IMR-90 (cell line): ENCODE data around the gene WDFY2. TPM values are rescaled to one million over a fixed set of nuclear protein-coding genes. Genes with fewer than 3 reads are reported as not detected.
A peak's percentile ranks its signal among the peaks of the same experiment; 100 is the strongest.

Source experiments
- ATAC-seq: fragments of 200-7000 bp; cut with Tn5 transposase; 2 replicates; pipeline ENCODE4 v1.9.1; 2020; ENCODE audit warnings: low read depth, mild to moderate bottlenecking, moderate library complexity
- BruUV-seq: library from RNA; stranded (reverse); fragments of 400-500 nt; replicated peaks from 2 replicates; lab custom pipeline; 2021; lab: Mats Ljungman, UMichigan
- CTCF ChIA-PET: fragments of 300-600 bp; formaldehyde crosslinking; extraction: SDS; loops from one replicate; lab custom pipeline; 2021; ENCODE audit warnings: antibody characterized with exemption; lab: Yijun Ruan, JAX
- POLR2A ChIA-PET: fragments of 300-600 bp; sonication (Branson Sonifier 250); formaldehyde crosslinking; loops from one replicate; lab custom pipeline; 2022; ENCODE audit warnings: antibody characterized with exemption; ENCODE audit not compliant: unreplicated experiment; lab: Charles Lee
- DNase-seq: peaks from one replicate; pipeline ENCODE4 v3.0.0; 2013
- H2AFZ ChIP-seq: replicated peaks from 2 replicates; pipeline ENCODE3; 2013; ENCODE audit warnings: low read length, mild to moderate bottlenecking; ENCODE audit not compliant: poor library complexity
- H2AK5ac ChIP-seq: 2 replicates; pipeline ENCODE4 v1.6.1; 2013; ENCODE audit warnings: low read depth, low read length, inconsistent platforms
- H2AK9ac ChIP-seq: replicated peaks from 2 replicates; pipeline ENCODE3; 2013; ENCODE audit warnings: mild to moderate bottlenecking, low read depth, low read length, moderate library complexity; ENCODE audit not compliant: poor library complexity
- H2BK120ac ChIP-seq: 2 replicates; pipeline ENCODE4 v1.6.1; 2013; ENCODE audit warnings: low read depth, low read length, inconsistent platforms
- H2BK15ac ChIP-seq: 3 replicates; pipeline ENCODE4 v1.6.1; 2013; ENCODE audit warnings: low read depth, low read length, inconsistent platforms
- H2BK20ac ChIP-seq: 2 replicates; pipeline ENCODE4 v1.6.1; 2013; ENCODE audit warnings: low read depth, mild to moderate bottlenecking, inconsistent platforms, low read length, moderate library complexity
- H2BK5ac ChIP-seq: 2 replicates; pipeline ENCODE4 v1.6.1; 2013; ENCODE audit warnings: mild to moderate bottlenecking, low read depth, low read length, inconsistent platforms; ENCODE audit not compliant: poor library complexity, severe bottlenecking
- H3K14ac ChIP-seq: replicated peaks from 2 replicates; pipeline ENCODE4 v1.6.1; 2013; ENCODE audit warnings: low read depth, low read length, inconsistent platforms
- H3K18ac ChIP-seq: 2 replicates; pipeline ENCODE4 v1.6.1; 2013; ENCODE audit warnings: low read depth, low read length, control low read depth
- H3K23ac ChIP-seq: 2 replicates; pipeline ENCODE4 v1.6.1; 2013; ENCODE audit warnings: low read depth, low read length, inconsistent platforms
- H3K27ac ChIP-seq: 2 replicates; pipeline ENCODE4 v1.5.1; 2013; ENCODE audit warnings: mild to moderate bottlenecking, control low read depth, low read length; ENCODE audit not compliant: insufficient read depth
- H3K27me3 ChIP-seq: 2 replicates; pipeline ENCODE4 v1.6.1; 2013; ENCODE audit warnings: low read length; ENCODE audit not compliant: control insufficient read depth, insufficient read depth
- H3K36me3 ChIP-seq: 2 replicates; pipeline ENCODE4 v1.6.1; 2013; ENCODE audit warnings: low read length, mixed read lengths; ENCODE audit not compliant: control insufficient read depth, insufficient read depth
- H3K4ac ChIP-seq: 2 replicates; pipeline ENCODE4 v1.6.1; 2013; ENCODE audit warnings: low read depth, low read length, inconsistent platforms
- H3K4me1 ChIP-seq: 2 replicates; pipeline ENCODE4 v1.6.1; 2013; ENCODE audit warnings: low read length, mixed read lengths; ENCODE audit not compliant: control insufficient read depth, insufficient read depth
- H3K4me2 ChIP-seq: 2 replicates; pipeline ENCODE4 v1.6.1; 2013; ENCODE audit warnings: low read depth, mild to moderate bottlenecking, control low read depth, low read length, moderate library complexity
- H3K4me3 ChIP-seq: 2 replicates; pipeline ENCODE4 v1.5.1; 2013; ENCODE audit warnings: low read depth, mild to moderate bottlenecking, control low read depth, low read length, moderate library complexity; ENCODE audit not compliant: insufficient read depth
- H3K56ac ChIP-seq: 2 replicates; pipeline ENCODE4 v1.6.1; 2013; ENCODE audit warnings: low read length, inconsistent platforms; ENCODE audit not compliant: insufficient read depth; ENCODE audit errors: extremely low read depth
- H3K79me1 ChIP-seq, 2 experiments: 2 replicates each; pipeline ENCODE4 v1.6.1; 2013; ENCODE audit warnings: low read length in 2 of 2, inconsistent platforms in 1 of 2, low read depth in 1 of 2
- H3K9ac ChIP-seq: 2 replicates; pipeline ENCODE4 v1.6.1; 2013; ENCODE audit warnings: low read depth, low read length, control low read depth
- H3K9me1 ChIP-seq: 2 replicates; pipeline ENCODE4 v1.6.1; 2013; ENCODE audit warnings: low read length, inconsistent platforms; ENCODE audit not compliant: insufficient read depth
- H3K9me3 ChIP-seq: 2 replicates; pipeline ENCODE4 v1.6.1; 2013; ENCODE audit warnings: low read length; ENCODE audit not compliant: control insufficient read depth, insufficient read depth
- H4K20me1 ChIP-seq: 2 replicates; pipeline ENCODE4 v1.6.1; 2013; ENCODE audit warnings: low read length, inconsistent platforms; ENCODE audit not compliant: insufficient read depth
- H4K5ac ChIP-seq: 2 replicates; pipeline ENCODE4 v1.6.1; 2013; ENCODE audit warnings: mild to moderate bottlenecking, low read depth, low read length, control low read depth
- H4K8ac ChIP-seq, 2 experiments: 2 replicates each; pipeline ENCODE4 v1.6.1; 2013; ENCODE audit warnings: low read depth in 2 of 2, low read length in 2 of 2, control low read depth in 1 of 2, inconsistent platforms in 1 of 2
- H4K91ac ChIP-seq: 2 replicates; pipeline ENCODE4 v1.6.1; 2013; ENCODE audit warnings: low read depth, low read length, inconsistent platforms; ENCODE audit not compliant: insufficient read depth
- BHLHE40 ChIP-seq: fragments of 150-350 bp; IDR thresholded peaks from 2 replicates; pipeline ENCODE4 v1.6.1; 2016; ENCODE audit warnings: mild to moderate bottlenecking, low read depth, low read length
- CEBPB ChIP-seq: IDR thresholded peaks from 2 replicates; pipeline ENCODE4 v1.6.1; 2012; ENCODE audit warnings: low read depth, low read length, improper control_type of control experiment
- CHD1 ChIP-seq: IDR thresholded peaks from 2 replicates; pipeline ENCODE4 v1.6.1; 2012; ENCODE audit warnings: low read depth, low read length, improper control_type of control experiment
- CTCF ChIP-seq: conservative IDR thresholded peaks from 2 replicates; pipeline ENCODE4 v1.5.1; 2012; ENCODE audit warnings: mild to moderate bottlenecking, low read depth, low read length, improper control_type of control experiment
- ELK1 ChIP-seq: fragments of 150-350 bp; IDR thresholded peaks from 2 replicates; pipeline ENCODE4 v1.6.1; 2016; ENCODE audit warnings: low read depth, mild to moderate bottlenecking, low read length, moderate library complexity, borderline replicate concordance
- FOS ChIP-seq: fragments of 150-350 bp; IDR thresholded peaks from 2 replicates; pipeline ENCODE4 v1.6.1; 2016; ENCODE audit warnings: low read depth, low read length
- MAFK ChIP-seq: IDR thresholded peaks from 2 replicates; pipeline ENCODE4 v1.6.1; 2012; ENCODE audit warnings: low read depth, low read length, improper control_type of control experiment
- MAZ ChIP-seq: IDR thresholded peaks from 2 replicates; pipeline ENCODE4 v1.6.1; 2012; ENCODE audit warnings: low read depth, mild to moderate bottlenecking, low read length, improper control_type of control experiment, moderate library complexity, borderline replicate concordance
- MXI1 ChIP-seq: IDR thresholded peaks from 2 replicates; pipeline ENCODE4 v1.6.1; 2012; ENCODE audit warnings: low read depth, mild to moderate bottlenecking, low read length, moderate library complexity, borderline replicate concordance
- NFE2L2 ChIP-seq: fragments of 150-350 bp; IDR thresholded peaks from 2 replicates; pipeline ENCODE4 v1.6.1; 2016; ENCODE audit warnings: low read depth, mild to moderate bottlenecking, low read length
- RAD21 ChIP-seq: IDR thresholded peaks from 2 replicates; pipeline ENCODE4 v1.6.1; 2012; ENCODE audit warnings: low read length, improper control_type of control experiment
- RCOR1 ChIP-seq: IDR thresholded peaks from 2 replicates; pipeline ENCODE4 v1.6.1; 2012; ENCODE audit warnings: mild to moderate bottlenecking, low read length, improper control_type of control experiment; ENCODE audit not compliant: insufficient replicate concordance
- RFX5 ChIP-seq: IDR thresholded peaks from 2 replicates; pipeline ENCODE4 v1.8.0; 2012; ENCODE audit warnings: low read depth, mild to moderate bottlenecking, low read length, moderate library complexity
- SMC3 ChIP-seq: fragments of 150-350 bp; IDR thresholded peaks from 2 replicates; pipeline ENCODE4 v1.6.1; 2016; ENCODE audit warnings: low read depth, mild to moderate bottlenecking, antibody characterized with exemption, low read length, moderate library complexity
- USF2 ChIP-seq: fragments of 150-350 bp; IDR thresholded peaks from 2 replicates; pipeline ENCODE4 v1.6.1; 2017; ENCODE audit warnings: mild to moderate bottlenecking, antibody characterized with exemption, low read length, low read depth
- WGBS, 2 experiments: methylation state at CpG; one replicate each; pipeline versions ENCODE4 v1.1.5 to v1.1.7; 2013; ENCODE audit warnings: missing lambda C conversion rate in 2 of 2; ENCODE audit not compliant: insufficient read length in 1 of 2; ENCODE audit errors: extremely low coverage in 2 of 2; 5-methylcytosine and 5-hydroxymethylcytosine counted together
- dilution Hi-C: fragments of 300-500 bp; cut with HindIII; formaldehyde crosslinking; loops from one replicate; pipeline ENCODE4 v1.14.3; 2018; ENCODE audit warnings: low sequenced_read_pairs; ENCODE audit not compliant: unreplicated experiment
- in situ Hi-C: fragments of 300-500 bp; cut with MboI; formaldehyde crosslinking; loops from 3 replicates; pipeline ENCODE4 v1.14.3; 2019; ENCODE audit warnings: low sequenced_read_pairs, inconsistent platforms, mixed read lengths
- intact Hi-C: fragments of 100-400 bp; cut with micrococcal nuclease; formaldehyde crosslinking; loops from 2 replicates; pipeline ENCODE4 v1.10.0; 2022
- polyA plus RNA-seq, 3 experiments: library from polyadenylated mRNA; depleted of rRNA; stranded (reverse); fragments of >200 nt; gene quantifications; 2 replicates each; pipeline ENCODE4 v1.2.3, GENCODE V29; 2012; ENCODE audit warnings: low replicate concordance in 1 of 3
- total RNA-seq: library from RNA; depleted of rRNA; stranded (reverse); fragments of >200 nt; gene quantifications from 2 replicates; pipeline ENCODE4 v1.2.3, GENCODE V29; 2012

WDFY2 gene
- total and polyA plus RNA-seq, 2 of the 4 experiments (the other 2 are of a cell fraction): 4.3 to 5.4 TPM

- H3K36me3 ChIP-seq: no peaks in the 10 kb centered on the region
- BruUV-seq: no TSS peak
- no CpG with 5 or more reads among the region's 2 CpGs for WGBS, 2 experiments
- H3K23ac ChIP-seq: peak overlapping the region; percentile 48; the same call in 1 of the 2 replicates
- ChIA-PET CTCF (interaction anchor here (0.6 to 1.2 kb wide), 2 partner anchors 27 to 55 kb away, joined by 3 read pairs; no protein-coding TSS in a partner anchor), POLR2A (interaction anchor here (0.7 kb wide), 1 partner anchor 169 kb away, joined by 4 read pairs; no protein-coding TSS in a partner anchor)
- peaks cover 3% of the 10 kb centered on the region; the same call in 1 of the 2 replicates for H3K9me1 ChIP-seq
- no peak overlapping the region for H4K8ac ChIP-seq
- H3K4me1 ChIP-seq: peaks cover 7% of the 10 kb centered on the region
- H4K5ac ChIP-seq: peak overlapping the region; percentile 82; the same call in 1 of the 2 replicates
- no peak overlapping the region for H2BK120ac ChIP-seq
- no peak overlapping the region for H3K4me3 ChIP-seq
- H3K56ac ChIP-seq: no peak overlapping the region
- no peak overlapping the region; the same call in 1 of the 2 replicates for H2BK20ac ChIP-seq
- no peak overlapping the region for H3K27ac ChIP-seq
- peak overlapping the region; percentile 81 for H2BK5ac ChIP-seq
- H3K79me1 ChIP-seq: peaks cover 19 to 60% of the 10 kb centered on the region in 2 experiments
- ATAC-seq: no peak
- in situ Hi-C loops: loop anchor here (10.0 kb wide), 1 partner anchor 145 kb away; no protein-coding TSS in a partner anchor
- H3K27me3 ChIP-seq: no peaks in the 10 kb centered on the region
- dilution Hi-C loops: no loop called here
- H3K9me3 ChIP-seq: no peaks in the 10 kb centered on the region
- no peak overlapping the region for H3K9ac ChIP-seq
- 0 out of 2 replicates have a peak overlapping the region, but pooled peaks have one; percentile 2 for H4K91ac ChIP-seq
- peak overlapping the region; percentile 81 for H3K18ac ChIP-seq
- H2AK5ac ChIP-seq: no peak overlapping the region
- no peak overlapping the region for H2AK9ac ChIP-seq
- intact Hi-C loops: loop anchor here (2.0 to 10.0 kb wide), 4 partner anchors 43 to 535 kb away; partner anchors contain the start of gene NEK5
- H3K4ac ChIP-seq: peak overlapping the region; percentile 44; the same call in 1 of the 2 replicates
- H2BK15ac ChIP-seq: 0 out of 3 replicates have a peak overlapping the region, but pooled peaks have one; percentile 15
- H3K4me2 ChIP-seq: peak overlapping the region; percentile 70
- no peak overlapping the region for H2AFZ ChIP-seq
- peak overlapping the region; percentile 53 for H3K14ac ChIP-seq
- DNase-seq: no peak
- peaks cover 4% of the 10 kb centered on the region; the same call in 1 of the 2 replicates for H4K20me1 ChIP-seq
- TF ChIP-seq FOS (no peak), USF2 (no peak), CEBPB (no peak), ELK1 (no peak), MXI1 (no peak), BHLHE40 (no peak), MAFK (no peak), RFX5 (no peak), RAD21 (no peak), NFE2L2 (no peak), MAZ (no peak), CTCF (no peak), SMC3 (no peak), CHD1 (no peak), RCOR1 (no peak)
These were observed 5.5 kb downstream of the WDFY2 start for GRCh38 chr13:51589793-51590192.
